Right forelimb (tissue), 1 donor: ENCODE measurements around the gene PNMA6F.

Source experiments
- DNase-seq: peaks from one replicate; pipeline ENCODE4 v3.0.0-alpha.2; 2018

The PNMA6F gene

GRCh38 chrX:153321381-153322124 is at the start of gene PNMA6F:
Gene PNMA6F (minus strand): TSS chrX:153321767. CDS start chrX:153320674, 1,093 bp downstream.
- no peak for DNase-seq

- no peak for DNase-seq
These were observed 49.7 kb upstream of the PNMA6F start for GRCh38 chrX:153371256-153371655.

GRCh38 chrX:153370293-153371055 is 48.9 kb upstream of the PNMA6F start:
- no peak for DNase-seq

GRCh38 chrX:153366878-153367538 is 45.4 kb upstream of the PNMA6F start:
- DNase-seq = no peak

GRCh38 chrX:153366119-153366518 is 44.6 kb upstream of the PNMA6F start:
- DNase-seq = no peak

DNA sequence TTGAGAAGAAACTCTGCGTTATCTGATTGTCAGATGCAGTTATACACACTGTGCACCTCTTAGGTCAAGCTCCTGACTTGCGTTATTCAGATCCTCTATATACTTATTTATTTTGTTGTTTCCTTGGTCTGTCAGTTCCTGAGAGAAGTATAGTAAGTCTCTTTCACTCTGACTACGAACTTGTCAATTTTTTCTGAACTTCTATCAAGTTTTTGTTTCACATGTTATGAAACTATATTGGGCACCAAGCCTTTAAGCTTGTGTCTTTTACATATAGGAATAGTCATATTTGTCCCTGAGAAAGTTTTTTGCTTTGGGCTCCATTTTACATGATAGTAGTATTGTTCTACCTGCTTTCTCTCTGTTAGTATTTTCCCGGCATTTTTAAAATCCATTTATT is 44.1 kb upstream of the PNMA6F start:
- DNase-seq = no peak

GRCh38 chrX:153361781-153362397 is 40.3 kb upstream of the PNMA6F start:
- DNase-seq = no peak

GRCh38 chrX:153357877-153358276 is 36.3 kb upstream of the PNMA6F start:
- no peak for DNase-seq

GRCh38 chrX:153353416-153353815 is 31.8 kb upstream of the PNMA6F start:
- no peak for DNase-seq

- DNase-seq = no peak
These were observed 31.3 kb upstream of the PNMA6F start for GRCh38 chrX:153352858-153353257.

DNA sequence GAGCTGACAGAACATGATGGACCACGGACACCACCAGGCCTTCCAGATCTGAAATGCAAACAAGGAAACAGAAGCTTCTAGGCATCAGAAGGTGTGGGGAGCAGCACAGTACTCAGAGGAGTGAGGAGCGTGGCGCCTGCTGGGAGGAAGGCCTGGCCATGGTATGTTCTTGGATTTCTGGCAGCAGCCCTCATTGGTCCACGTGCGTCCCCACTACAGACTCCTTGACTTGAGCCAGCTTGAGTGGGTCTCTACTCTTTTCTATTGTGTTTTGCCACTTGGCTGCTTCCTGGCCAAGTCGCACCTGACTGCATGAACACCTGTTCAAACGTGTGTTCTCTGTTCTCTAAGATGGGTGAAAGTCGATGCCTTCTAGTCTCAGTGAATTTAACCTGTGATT is 30.4 kb upstream of the PNMA6F start:
- no peak for DNase-seq

- no peak for DNase-seq
These were observed 28.4 kb upstream of the PNMA6F start for GRCh38 chrX:153349952-153350351.

GRCh38 chrX:153348421-153348820 is 26.9 kb upstream of the PNMA6F start:
- DNase-seq = no peak

GRCh38 chrX:153347530-153347929 is 26.0 kb upstream of the PNMA6F start:
- DNase-seq = no peak

GRCh38 chrX:153343674-153344073 is 22.1 kb upstream of the PNMA6F start:
- no peak for DNase-seq

DNA sequence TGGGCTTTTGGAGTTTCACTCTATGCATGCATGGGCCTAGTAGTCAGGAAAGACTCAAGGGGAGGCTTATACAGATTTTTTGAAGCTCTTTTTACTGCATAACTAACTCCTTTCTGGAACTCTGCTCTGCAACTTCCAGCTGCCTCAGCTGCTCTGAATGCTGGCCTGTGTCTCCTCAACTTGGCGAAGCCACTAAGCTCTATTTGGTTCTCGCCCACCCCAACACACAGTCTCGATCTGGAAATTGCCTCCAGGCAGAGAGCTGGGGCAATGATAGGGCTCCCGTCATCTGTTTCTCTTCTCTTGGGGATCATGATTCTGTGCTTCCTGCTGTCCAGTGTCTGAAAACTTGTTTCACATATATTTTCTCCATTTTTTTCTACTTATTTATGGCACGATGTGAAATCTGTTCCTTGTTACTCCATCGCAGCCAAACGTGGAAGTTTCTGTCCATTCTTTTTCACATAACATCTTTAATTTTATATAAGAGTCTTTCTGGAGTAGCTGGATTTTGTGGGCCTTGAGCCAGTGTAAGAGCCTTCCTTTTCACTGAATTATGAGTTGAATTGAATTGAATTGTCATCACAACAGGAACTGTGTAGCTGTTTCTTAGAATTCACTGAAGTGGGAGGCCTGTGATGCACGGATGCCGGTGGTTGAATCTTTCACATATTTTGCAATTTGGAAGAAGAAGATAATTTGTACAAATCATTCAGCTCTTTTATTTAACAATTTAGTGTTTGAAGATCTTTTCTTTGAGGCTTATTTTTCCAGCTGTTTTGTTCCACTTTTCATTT is 21.4 kb upstream of the PNMA6F start:
- DNase-seq = no peak

DNA sequence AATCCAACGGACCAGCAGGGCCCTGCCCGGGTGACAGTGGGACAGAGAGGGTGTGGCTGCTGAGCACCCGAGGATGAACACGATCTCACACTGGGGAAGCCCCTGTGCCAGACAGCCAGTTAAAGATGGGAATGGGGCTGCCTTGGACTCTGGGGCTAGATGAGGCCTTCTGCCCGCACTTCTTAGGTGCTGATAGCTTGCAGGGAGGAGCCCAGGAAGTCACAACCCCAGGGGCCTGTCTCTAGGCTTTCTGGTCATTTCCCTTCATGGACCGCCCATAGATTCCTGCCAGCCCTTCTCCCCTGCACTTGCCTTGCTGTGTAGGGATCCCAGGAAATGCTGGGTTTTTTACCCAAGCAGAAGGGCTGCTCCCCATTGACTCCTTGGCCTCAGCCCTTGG is 18.5 kb upstream of the PNMA6F start:
- DNase-seq = no peak

DNA sequence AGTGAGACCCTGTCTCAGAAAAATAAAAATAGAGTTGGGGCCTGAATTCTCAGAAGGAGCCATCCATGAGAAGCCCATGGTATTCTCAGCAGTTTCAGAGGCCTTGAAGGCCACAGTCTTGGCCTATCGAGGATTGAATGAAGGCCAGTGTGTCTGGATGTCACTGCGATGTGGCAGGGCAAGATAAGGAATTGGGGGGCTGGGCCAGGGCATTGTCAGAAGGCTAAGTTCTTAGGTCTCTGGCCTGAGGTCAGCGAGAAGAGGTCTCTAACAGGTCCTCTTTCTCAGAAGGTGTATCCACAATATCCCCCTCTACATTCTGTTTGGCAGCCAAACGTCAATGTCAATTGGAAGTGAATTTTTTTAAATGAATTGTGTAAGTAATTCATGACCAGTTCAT is 18.1 kb upstream of the PNMA6F start:
- no peak for DNase-seq

GRCh38 chrX:153338836-153339235 is 17.3 kb upstream of the PNMA6F start:
- no peak for DNase-seq

DNA sequence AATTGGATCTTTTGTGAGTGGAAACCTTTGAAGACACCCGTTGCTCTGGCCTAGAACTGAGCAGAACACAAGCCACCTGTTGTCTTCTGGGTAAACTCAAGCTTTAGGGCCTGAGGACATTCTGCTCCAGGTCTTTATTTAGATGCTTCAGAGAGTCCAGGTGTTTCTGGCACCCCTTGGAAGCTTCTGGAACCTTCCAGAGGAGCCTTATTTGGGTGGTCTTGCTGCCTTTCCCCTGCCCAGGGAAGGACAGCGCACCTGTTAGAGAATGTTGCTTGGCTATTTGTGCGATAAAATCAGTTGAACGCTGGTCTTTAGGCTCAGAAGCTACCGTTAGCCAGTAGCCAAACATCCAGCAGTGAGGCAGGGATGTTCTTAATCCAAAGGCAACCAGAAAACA is 15.4 kb upstream of the PNMA6F start:
- no peak for DNase-seq

GRCh38 chrX:153336121-153336894 is 14.7 kb upstream of the PNMA6F start:
- DNase-seq = no peak
